Stimulated activated CD4-positive, alpha-beta T cell treated with anti-CD3 and anti-CD28 coated beads, TNF-alpha, amount 100 ng/mL, for 48 hours (primary cell): ENCODE data around the gene C4orf36.
A peak's percentile ranks its signal among the peaks of the same experiment; 100 is the strongest.

Experiments
- DNase-seq, 3 donors: peaks; one replicate each; pipeline ENCODE4 v3.0.0-alpha.2; 2020; ENCODE audit warnings: low read depth in 3 of 3

The C4orf36 gene, protein sequence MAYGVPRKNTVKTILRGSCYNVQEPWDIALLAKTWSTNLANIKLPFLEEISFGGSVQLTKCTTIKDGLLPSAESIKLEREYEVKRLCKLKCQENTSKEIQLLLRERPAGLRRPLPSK

DNA sequence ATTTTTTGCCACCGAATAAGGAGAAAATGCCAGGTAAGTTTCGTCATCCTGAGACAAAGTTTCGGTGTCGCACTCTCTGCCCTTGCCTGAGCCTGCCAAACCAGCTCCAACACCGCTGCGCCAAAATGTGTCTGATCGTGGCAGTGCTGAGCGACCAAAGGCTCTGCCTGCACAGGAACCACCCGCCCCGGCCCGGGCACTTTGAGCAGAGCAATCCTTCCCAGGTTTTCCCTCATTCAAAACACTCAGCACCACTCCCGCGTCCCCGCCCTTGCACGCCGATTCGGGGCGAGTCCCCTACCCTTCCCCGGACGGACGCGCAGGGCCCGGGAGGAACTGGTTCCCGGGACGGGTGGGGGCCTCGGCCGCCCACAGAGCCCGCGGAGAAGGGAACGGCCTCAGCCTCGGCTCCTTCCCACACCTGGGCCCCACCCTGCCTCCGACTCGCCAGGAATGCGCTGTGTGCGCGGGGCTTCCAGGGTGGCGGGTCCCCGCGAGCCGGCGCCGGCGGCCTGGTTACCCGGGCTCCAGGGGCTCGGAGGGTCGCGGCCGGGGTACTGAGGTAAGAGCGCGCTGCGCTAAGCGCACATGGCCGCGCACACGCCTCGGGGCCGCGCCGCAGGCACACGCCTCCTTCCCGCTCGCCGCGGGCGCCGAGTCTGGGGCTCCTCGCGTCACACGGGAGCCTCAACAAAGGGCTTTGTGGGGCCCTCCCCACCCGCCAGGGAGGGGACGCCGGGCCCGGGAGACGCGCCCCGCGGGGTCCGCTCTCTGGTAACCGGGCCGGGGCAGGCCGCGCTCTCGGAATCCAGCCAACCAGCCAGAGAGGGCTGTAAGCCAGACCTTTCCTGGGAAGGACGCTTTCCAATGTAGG lies at the start of gene C4orf36:
TSS of gene C4orf36 (minus strand) at position 661 of the 874 bp plus-strand sequence. CDS start 902 bp downstream, outside the sequence.
- DNase-seq, result peak in 1 of 3 donors; percentile 32

DNA sequence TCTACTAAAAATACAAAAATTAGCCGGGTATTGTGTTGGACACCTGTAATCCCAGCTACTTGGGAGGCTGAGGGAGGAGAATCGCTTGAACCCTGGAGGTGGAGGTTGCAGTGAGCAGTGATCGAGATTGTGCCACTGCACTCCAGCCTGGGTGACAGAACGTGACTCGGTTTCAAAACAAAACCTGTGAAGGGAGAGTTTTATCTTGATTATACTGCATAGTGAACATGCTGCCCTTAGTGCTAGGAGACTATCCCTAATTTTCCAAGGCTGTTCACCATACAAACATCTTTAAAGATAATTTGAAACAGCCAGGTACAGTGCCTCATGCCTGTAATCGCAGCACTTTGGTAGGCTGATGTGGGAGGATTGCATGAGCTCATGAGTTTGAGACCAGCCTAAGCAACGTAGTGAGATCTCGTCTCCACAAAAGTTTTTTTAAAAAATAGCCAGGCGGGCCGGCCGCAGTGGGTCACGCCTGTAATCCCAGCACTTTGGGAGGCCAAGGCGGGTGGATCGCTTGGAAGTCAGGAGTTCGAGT lies 48.8 kb upstream of the C4orf36 start:
- DNase-seq, result no peak

DNA sequence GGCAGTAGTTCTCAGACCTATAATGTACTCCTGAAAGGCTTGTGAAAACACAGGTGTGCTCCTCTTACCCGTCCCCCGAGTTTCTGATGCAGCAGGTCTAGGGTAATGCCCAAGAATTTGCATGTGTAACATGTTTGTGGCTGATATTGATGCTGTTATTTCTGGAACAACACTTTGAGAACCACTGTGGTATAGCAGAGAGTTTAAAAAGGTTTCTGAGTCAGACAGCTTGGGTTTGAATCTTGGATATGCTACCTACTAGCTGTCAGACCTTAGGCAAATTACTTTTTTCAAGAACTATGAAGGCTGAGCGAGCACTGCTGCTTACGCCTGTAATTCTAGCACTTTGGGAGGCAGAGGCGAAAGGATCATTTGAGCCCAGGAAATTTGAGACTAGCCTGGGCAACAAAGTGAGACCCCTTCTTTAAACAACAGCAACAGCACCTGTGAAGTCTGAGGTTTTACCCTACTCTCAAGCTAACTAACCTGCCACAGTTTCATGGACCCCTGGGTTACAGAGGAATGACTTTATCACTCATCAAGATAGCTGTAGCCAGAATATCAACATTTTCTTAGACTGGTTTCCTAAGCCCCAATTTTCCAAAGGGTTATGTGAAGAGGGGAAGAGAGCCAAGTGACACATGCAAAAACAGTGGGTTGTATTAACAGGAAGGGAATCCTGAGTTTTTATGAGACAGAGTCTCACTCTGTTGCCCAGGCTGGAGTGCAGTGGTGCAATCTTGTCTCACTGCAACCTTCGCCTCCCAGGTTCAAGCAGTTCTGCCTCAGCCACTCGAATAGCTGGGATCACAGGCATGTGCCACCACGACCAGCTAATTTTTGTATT lies 47.7 kb upstream of the C4orf36 start:
- DNase-seq, result no peak

DNA sequence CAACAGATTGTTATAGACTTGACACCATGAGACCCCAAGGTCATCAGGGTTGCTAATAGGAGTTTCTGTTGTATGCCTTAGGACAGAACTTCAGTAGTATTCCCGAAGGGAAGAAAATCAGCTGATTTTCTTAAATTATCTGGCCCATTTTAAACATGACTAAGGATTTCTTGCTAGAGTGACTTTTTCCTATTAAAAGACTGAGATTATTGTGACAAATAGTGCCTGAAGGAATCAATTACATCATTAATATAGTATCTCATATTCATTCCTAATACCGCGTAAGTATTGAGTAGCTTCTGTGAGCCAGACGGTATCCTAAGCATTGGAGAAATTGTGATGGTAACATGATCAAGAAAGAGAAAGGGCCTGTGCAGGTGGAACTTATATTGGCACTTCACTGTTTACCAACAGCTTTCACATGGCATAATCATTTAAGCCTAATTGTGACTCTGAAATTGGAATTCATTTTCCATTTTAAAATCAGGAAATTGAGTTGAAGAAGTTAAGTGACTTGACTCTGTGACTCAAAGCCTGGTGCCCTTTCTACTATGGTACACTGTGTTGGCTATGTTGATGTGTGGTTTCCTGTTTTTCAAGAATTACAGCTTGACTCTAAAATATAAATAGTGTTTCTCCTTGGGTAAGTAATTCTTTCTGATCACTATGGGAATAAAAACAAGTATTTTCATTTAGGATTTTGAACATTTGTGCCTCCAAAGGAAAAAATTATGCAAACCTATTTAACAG lies 46.7 kb upstream of the C4orf36 start:
- DNase-seq, result no peak

DNA sequence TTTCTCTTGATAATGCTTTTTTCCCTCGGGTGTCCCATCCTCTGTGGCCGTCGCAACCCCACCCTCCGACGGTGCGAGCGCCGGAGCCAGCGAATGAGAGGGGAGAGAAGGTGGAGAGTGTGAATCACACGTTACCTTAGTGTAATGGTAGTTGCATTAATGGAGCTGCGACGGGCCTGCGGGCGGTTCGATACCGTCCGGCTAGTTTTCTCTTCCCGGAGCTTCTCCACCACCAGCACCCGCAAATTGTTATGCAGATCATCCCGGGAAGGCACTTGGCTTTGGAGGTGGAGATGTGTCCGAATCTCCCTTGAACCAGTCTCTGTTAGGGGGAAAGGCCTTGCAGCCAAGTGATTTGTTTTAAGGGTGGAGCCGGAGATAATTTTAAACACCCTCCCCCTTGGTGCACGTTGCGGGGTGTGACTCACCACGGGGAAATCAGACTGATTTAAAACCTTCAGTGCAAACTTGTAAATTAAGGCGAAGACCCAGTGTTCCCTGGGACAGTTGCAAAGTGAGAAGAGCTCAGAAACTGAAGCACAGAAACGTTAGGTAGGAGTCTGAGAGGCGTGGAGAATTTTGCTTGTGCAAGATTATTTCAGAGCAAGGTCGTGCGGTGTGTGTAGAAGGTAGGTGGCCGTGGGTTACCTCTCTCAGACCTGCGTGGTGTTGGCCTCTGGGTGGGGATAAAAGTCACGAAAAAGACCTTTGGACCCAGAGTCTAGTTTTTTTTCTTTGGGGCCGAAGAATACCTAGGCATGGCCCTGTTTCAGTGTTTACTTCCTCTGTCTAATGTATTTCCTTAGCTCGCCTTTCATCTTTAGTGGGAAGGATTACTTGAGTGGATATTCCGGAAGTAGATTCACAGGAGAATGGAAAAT lies 43.9 kb upstream of the C4orf36 start:
- DNase-seq, result peak; percentile 50 to 68 (median 67)

DNA sequence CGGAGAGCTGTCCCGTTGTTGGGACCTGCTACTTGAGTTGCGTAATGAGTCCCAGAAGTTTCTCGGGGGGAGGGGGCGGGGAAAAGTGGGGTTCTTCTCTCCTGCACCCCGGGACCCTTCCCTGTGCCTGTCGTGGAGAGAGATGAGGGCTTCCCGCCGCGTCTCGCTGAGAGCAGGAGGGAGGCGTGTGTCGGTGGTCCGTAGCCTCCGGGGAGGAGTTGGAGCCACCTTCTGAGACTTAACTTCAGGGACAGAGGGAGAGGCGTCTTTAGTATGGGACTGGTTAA lies 43.3 kb upstream of the C4orf36 start:
- DNase-seq, result peak in 1 of 3 donors; percentile 35

DNA sequence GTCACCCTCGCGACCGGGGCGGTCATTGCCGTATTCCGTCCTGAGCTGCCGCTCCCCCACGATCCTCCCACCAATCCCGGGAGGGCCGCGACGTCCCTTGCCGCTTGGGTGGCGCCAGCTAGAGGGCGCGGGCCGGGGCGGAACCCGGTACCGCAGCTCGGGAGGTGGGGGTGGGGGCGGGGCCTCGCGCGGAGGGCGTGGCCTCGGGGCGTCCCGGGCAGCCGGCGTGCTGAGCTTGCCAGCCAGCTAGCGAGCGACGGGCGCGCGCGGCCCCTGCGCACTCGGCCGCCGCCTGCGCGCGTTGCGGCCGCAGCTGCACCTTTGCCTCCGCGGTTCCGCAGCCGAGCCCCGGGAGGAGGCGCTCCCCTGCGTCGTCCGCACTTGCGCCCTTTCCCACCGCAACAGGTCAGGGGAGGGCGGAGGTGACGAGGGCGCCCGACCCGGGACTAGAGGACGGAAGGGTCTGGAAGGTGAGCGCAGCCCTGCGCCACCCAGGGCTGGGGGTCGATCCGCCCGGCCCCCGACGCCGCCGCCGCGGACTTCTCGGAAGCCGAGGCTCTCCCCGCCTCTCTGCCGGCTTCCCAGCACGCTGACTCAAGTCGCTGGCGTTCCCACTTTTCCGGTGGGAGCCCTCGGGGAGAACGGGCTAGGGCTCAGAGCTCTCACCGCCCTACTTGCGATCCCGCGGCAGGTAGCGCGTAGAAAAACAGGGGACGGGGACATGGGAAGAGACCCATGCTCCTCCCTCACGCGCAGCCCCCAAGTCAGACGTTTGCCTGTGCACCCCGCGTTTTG lies 42.7 kb upstream of the C4orf36 start, which contains the start of gene AFF1:
TSS of gene AFF1 (plus strand) at position 241 of the 795 bp plus-strand sequence. CDS start 13,523 bp downstream, outside the sequence.
- peak; percentile 71 to 87 (median 80) for DNase-seq

DNA sequence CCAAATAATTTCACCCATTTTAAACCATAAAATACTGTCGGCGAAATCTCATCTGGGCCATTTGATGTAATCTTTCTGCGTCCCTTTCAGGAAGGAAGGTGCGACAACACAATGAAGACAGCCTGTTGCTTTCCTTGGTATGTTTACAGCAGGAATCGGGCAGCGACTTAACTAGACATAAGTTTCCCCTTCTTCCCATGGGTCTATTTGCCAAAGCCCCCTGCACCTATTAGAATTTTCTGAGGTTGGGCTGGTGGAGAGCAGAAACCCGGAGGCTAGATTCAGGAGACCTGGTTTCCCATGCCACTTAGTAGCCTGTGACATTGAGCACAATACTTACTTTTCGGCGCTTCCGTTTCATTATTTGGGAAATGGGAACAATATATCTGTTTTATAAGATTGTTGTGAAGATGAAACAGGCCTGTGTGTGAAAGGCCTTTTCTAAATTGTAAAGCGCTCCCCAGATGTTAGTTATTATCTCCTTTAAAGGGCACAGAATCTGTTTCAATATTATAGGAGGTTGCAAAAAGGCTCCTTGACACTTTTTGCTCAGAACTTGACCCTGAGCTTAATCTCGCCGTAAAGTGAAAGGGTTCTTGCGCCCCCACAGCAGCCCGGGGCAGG lies 42.0 kb upstream of the C4orf36 start:
- DNase-seq, result no peak

DNA sequence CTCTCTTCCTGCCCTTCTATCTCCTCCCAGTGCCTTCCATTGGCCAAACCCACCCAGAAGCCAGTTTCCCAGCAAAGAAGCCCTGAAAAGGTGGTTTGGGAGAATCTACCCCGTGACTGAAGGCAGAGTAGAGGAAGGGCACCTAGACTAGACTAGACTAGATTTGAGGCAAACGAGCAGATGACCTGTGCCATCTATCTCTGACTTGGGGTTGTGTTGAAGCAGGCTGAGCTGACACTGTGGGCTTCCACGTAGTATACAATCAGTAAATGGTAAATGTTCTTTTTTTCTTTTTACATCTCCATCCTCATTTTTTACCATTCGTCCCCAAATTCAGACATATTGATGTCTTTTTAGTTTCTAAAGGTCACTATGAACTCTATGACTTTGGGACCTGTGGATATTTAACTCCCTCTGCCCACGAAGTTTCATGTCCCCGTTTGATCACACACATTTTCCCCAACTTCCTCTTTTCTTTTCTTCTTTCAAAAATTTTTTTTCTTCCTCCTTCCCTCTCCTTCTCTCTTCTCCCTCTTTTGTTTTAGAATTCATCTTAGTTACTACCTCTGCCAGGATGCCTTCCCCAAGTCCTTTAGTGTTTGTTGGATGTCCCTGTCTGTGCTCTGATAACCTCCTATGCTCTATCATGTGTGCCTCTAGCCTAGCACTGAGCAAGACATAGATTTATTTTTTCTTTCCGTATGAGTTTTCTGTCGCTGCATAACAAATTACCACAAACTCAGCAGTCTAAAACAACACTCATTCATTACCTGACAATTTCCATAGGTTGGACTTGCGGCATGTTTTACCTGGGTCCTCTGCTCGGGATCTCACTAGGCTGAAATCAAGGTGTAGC lies 36.4 kb upstream of the C4orf36 start:
- no peak for DNase-seq

DNA sequence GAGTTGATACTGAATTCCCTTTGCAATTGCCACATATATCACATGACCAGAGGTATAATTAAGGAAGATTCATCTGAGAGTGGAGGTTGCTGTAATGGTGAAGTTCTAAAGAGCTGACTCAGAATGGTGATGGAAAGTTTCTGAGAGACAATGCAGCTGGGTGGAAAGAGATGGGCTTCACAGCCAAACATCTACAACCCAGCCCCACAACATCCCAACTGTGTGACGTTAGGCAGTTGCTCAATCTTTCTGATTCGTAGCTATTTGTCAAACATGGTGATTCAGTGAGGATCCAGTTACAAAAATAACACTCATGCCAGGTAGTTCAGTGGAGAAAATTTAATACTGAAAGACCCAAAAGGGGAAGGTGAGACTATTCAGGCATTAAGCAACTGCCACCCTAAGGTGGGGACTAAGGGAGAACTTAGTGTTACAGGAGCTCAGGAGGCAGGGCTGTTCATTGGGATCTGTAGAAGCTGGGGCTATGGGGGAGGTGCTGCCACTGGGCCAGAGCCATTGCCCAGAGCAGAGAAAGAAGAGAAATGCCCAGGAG lies 35.7 kb upstream of the C4orf36 start:
- peak in 1 of 3 donors; percentile 28 for DNase-seq

DNA sequence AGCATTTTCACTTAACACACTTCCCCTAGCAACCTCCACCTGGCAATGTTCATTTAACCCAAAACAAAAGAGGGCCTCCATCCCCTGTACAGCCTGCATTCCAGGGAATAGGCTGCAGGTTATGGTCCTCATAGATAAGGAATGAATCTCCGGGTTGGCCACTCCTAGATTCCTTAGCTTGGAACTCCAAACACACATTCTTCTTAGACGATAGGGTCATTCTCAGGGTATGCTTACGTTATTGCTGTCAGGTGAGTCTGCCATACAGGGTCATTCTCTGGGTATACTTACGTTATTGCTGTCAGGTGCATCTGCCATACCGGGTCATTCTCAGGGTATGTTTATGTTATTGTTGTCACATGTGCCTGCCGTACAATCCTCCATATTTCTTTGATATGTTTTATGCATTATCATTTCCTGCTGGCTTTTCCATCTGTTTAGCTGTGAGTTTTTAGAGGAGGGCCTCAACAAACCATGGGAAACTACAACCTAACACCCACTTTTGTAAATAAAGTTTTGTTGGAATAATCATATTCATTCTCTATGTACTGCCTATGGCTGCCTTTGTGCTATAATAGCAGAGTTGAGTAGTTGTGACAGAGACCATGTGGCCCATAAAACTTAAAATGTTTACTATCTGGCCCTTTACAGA lies 34.3 kb upstream of the C4orf36 start:
- no peak for DNase-seq

DNA sequence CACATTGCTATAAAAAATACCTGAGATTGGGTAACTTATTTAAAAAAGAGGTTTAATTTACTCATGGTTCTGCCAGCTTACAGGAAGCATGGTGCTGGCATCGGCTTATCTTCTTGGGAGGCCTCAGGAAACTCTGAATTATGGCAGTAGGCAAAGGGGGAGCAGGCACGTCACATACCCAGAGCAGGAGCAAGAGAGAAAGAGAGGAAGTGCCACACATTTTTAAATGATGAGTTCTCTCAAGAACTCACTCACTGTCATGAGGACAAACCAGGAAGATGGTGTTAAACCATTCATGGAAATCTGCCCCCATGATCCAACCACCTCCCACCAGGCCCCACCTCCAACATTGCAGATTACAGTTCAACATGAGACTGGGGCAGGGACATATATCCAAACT lies 32.6 kb upstream of the C4orf36 start:
- DNase-seq, result no peak

DNA sequence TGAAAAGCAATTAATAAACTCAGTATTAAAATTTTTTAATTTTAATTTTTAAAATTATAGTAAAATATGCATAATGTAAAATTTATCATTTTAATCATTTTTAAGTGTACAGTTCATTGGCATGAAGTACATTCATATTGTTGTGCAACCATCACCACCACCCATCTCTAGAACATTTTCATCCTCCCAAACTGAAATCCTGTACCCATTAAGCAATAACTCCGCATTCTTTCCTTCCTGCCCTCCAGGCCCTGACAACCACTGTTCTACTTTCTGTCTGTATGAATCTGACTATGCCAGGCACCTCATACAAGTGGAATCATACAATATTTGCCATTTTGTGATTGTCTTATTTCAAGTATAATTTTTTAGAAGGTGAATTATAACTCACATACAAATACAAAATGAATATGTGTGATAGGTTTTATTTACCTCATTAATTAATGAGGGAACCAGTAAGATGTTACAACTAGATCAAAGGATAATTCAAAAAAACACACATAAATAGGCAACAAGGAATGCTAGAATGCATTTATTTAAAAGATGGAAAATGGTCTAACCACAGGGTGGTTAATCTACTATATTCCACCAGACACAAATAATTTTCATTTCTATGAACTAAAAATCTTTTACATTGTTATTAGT lies 29.5 kb upstream of the C4orf36 start:
- no peak for DNase-seq

DNA sequence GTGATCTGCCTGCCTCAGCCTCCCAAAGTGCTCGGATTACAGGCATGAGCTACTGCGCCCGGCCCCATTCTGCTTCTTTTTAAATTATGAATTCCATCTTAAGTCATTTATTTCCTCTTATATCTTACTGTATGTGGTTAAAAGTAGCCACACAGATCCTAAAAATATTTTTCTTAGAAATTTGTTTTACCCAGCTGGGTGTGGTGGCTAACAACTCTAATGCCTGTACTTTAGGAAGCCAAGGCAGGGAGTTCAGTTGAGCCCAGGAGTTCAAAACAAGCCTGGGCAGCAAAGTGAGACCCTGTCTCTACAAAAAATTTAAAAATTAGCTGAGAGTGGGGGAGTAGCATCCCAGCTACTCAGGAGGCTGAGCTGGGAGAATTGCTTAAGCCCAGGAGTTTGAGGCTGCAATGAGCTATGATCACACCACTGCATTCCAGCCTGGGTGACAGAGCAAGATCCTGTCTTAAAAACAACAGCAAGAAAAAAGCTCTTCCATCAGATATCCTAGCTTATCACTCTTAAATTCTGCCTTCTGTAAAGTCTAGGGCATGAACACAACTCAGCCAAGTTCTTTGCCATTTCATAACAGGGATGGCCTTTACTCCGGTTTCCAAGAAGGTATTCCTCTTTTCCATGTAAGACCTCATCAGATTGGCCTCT lies 27.5 kb upstream of the C4orf36 start:
- DNase-seq, result no peak

DNA sequence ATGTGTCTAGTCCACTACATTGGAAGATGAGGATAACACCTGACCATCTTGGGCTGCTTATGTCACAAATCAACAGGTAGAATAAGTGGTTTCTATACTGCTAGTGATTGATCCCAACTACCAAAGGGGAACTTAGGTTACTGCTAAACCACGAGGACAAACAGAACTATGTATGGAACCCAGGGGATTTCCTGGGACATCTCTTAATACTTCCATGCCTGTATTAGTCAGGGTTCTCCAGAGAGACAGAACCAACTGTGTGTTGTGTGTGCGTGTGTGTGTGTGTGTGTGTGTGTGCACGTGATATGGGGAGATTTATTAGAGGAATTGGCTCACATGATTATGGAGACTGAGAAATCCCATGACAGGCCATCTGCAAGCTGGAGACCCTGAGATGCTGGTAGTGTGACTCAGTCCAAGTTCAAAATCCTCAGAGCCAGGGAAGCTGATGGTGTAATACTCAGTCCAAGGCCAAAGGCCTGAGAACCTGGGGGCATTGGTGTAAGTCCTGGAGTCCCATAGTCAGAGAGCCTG lies 26.4 kb upstream of the C4orf36 start:
- DNase-seq, result no peak
